Central memory CD8-positive, alpha-beta T cell (primary cell): ENCODE results near the gene RNF26.
A peak's percentile ranks its signal among the peaks of the same experiment; 100 is the strongest.

Experiments used
- ATAC-seq: fragments of 150-1000 bp; cut with Tn5 transposase; replicated peaks from 2 replicates; pipeline ENCODE4 v1.10.0; 2022; ENCODE audit warnings: mild to moderate bottlenecking, moderate FRiP score, moderate number of reproducible peaks; ENCODE audit not compliant: poor library complexity, severe bottlenecking; ENCODE audit errors: extremely low read depth
- DNase-seq, 2 donors: peaks; one replicate each; pipeline ENCODE4 v3.0.0; 2021; ENCODE audit warnings: low spot score in 2 of 2
- H3K27ac Mint-ChIP-seq: one replicate; pipeline ENCODE4 v1.8.0; 2022; ENCODE audit warnings: low read depth, mild to moderate bottlenecking, moderate library complexity, mixed read lengths
- H3K27me3 Mint-ChIP-seq: one replicate; pipeline ENCODE4 v1.8.0; 2022; ENCODE audit warnings: mixed read lengths
- H3K36me3 Mint-ChIP-seq: one replicate; pipeline ENCODE4 v1.8.0; 2022; ENCODE audit warnings: mild to moderate bottlenecking, moderate library complexity, mixed read lengths; ENCODE audit not compliant: insufficient read depth
- H3K4me1 Mint-ChIP-seq: one replicate; pipeline ENCODE4 v1.8.0; 2022; ENCODE audit warnings: mixed read lengths
- H3K4me3 Mint-ChIP-seq: one replicate; pipeline ENCODE4 v1.8.0; 2022; ENCODE audit warnings: mild to moderate bottlenecking, moderate library complexity, mixed read lengths
- H3K9me3 Mint-ChIP-seq: one replicate; pipeline ENCODE4 v1.8.0; 2022; ENCODE audit warnings: mixed read lengths

Gene RNF26

GRCh38 chr11:119355091-119355843 lies 20.9 kb downstream of the RNF26 start:
- Mint-ChIP-seq H3K9me3 (no peaks in the 10 kb centered on the region), H3K27ac (no peak overlapping the region), H3K4me3 (peak overlapping the region; percentile 87), H3K4me1 (peaks cover 10% of the 10 kb centered on the region), H3K36me3 (peaks cover 6% of the 10 kb centered on the region), H3K27me3 (peaks cover 60% of the 10 kb centered on the region)
- ATAC-seq, result no peak
- DNase-seq, result no peak

GRCh38 chr11:119356349-119357031 lies 22.2 kb downstream of the RNF26 start:
- Mint-ChIP-seq H3K36me3 (peaks cover 6% of the 10 kb centered on the region), H3K27ac (peak overlapping the region; percentile 65)

GRCh38 chr11:119357074-119357473 lies 22.7 kb downstream of the RNF26 start:
- ATAC-seq (no peak), DNase-seq (no peak)
- no peaks in the 10 kb centered on the region for H3K9me3 Mint-ChIP-seq
- H3K36me3 Mint-ChIP-seq, result peaks cover 3% of the 10 kb centered on the region
- peak overlapping the region; percentile 65 for H3K27ac Mint-ChIP-seq
- H3K4me3 Mint-ChIP-seq, result peak overlapping the region; percentile 87
- peaks cover 10% of the 10 kb centered on the region for H3K4me1 Mint-ChIP-seq
- peaks cover 48% of the 10 kb centered on the region for H3K27me3 Mint-ChIP-seq

More at GRCh38 chr11:119356349-119357031, 22.2 kb downstream of the RNF26 start:
- H3K27me3 Mint-ChIP-seq, result peaks cover 51% of the 10 kb centered on the region
- ATAC-seq (peak; percentile 92), DNase-seq (peak; percentile 48 to 64)
- H3K9me3 Mint-ChIP-seq, result no peaks in the 10 kb centered on the region
- H3K4me1 Mint-ChIP-seq, result peaks cover 10% of the 10 kb centered on the region
- peak overlapping the region; percentile 87 for H3K4me3 Mint-ChIP-seq

- H3K4me1 Mint-ChIP-seq, result peaks cover 18% of the 10 kb centered on the region
- H3K36me3 Mint-ChIP-seq, result peaks cover 3% of the 10 kb centered on the region
- no peaks in the 10 kb centered on the region for H3K9me3 Mint-ChIP-seq
- H3K27ac Mint-ChIP-seq, result no peak overlapping the region
- DNase-seq (no peak), ATAC-seq (no peak)
- H3K27me3 Mint-ChIP-seq, result peaks cover 55% of the 10 kb centered on the region
- no peak overlapping the region for H3K4me3 Mint-ChIP-seq
Measured at GRCh38 chr11:119359365-119360214, 25.3 kb downstream of the RNF26 start.

GRCh38 chr11:119361056-119361787 lies 26.9 kb downstream of the RNF26 start:
- ATAC-seq (no peak), DNase-seq (no peak)
- peaks cover 19% of the 10 kb centered on the region for H3K4me1 Mint-ChIP-seq
- H3K4me3 Mint-ChIP-seq, result no peak overlapping the region
- H3K27ac Mint-ChIP-seq, result no peak overlapping the region
- H3K36me3 Mint-ChIP-seq, result peaks cover 3% of the 10 kb centered on the region
- peaks cover 59% of the 10 kb centered on the region for H3K27me3 Mint-ChIP-seq
- no peaks in the 10 kb centered on the region for H3K9me3 Mint-ChIP-seq

- Mint-ChIP-seq H3K27ac (no peak overlapping the region), H3K9me3 (no peaks in the 10 kb centered on the region), H3K4me1 (peaks cover 13% of the 10 kb centered on the region), H3K27me3 (peaks cover 59% of the 10 kb centered on the region), H3K36me3 (no peaks in the 10 kb centered on the region), H3K4me3 (no peak overlapping the region)
- DNase-seq, result no peak
- no peak for ATAC-seq
Measured at GRCh38 chr11:119361941-119362725, 27.8 kb downstream of the RNF26 start.

- H3K4me3 Mint-ChIP-seq, result peak overlapping the region; percentile 59
Measured at GRCh38 chr11:119362741-119363080, 28.4 kb downstream of the RNF26 start.

GRCh38 chr11:119363081-119363850 lies 28.9 kb downstream of the RNF26 start:
- ATAC-seq (no peak), DNase-seq (no peak)
- H3K4me1 Mint-ChIP-seq, result peaks cover 13% of the 10 kb centered on the region
- H3K27ac Mint-ChIP-seq, result no peak overlapping the region
- H3K9me3 Mint-ChIP-seq, result no peaks in the 10 kb centered on the region
- peaks cover 61% of the 10 kb centered on the region for H3K27me3 Mint-ChIP-seq
- peak overlapping the region; percentile 59 for H3K4me3 Mint-ChIP-seq
- peaks cover 1% of the 10 kb centered on the region for H3K36me3 Mint-ChIP-seq

More at GRCh38 chr11:119362741-119363080, 28.4 kb downstream of the RNF26 start:
- ATAC-seq (no peak), DNase-seq (no peak)
- Mint-ChIP-seq H3K27ac (no peak overlapping the region), H3K9me3 (no peaks in the 10 kb centered on the region), H3K27me3 (peaks cover 59% of the 10 kb centered on the region), H3K4me1 (peaks cover 13% of the 10 kb centered on the region), H3K36me3 (peaks cover under 1% of the 10 kb centered on the region)

- no peaks in the 10 kb centered on the region for H3K9me3 Mint-ChIP-seq
Measured at GRCh38 chr11:119363851-119364590, 29.7 kb downstream of the RNF26 start.

GRCh38 chr11:119365071-119365591 lies 30.8 kb downstream of the RNF26 start:
- no peak overlapping the region for H3K27ac Mint-ChIP-seq
- peaks cover 80% of the 10 kb centered on the region for H3K27me3 Mint-ChIP-seq
- no peaks in the 10 kb centered on the region for H3K9me3 Mint-ChIP-seq
- DNase-seq (no peak), ATAC-seq (no peak)
- H3K4me1 Mint-ChIP-seq, result peaks cover 16% of the 10 kb centered on the region
- H3K36me3 Mint-ChIP-seq, result peaks cover 4% of the 10 kb centered on the region
- peak overlapping the region; percentile 78 for H3K4me3 Mint-ChIP-seq

More at GRCh38 chr11:119363851-119364590, 29.7 kb downstream of the RNF26 start:
- Mint-ChIP-seq H3K4me1 (peaks cover 13% of the 10 kb centered on the region), H3K36me3 (peaks cover 4% of the 10 kb centered on the region), H3K4me3 (peak overlapping the region; percentile 78), H3K27me3 (peaks cover 69% of the 10 kb centered on the region), H3K27ac (no peak overlapping the region)
- peak; percentile 59 for ATAC-seq
- DNase-seq, result peak in 1 of 2 donors; percentile 40
